H1 (cell line): Measurements from ENCODE around the gene C17orf107. TPM values are rescaled to one million over a fixed set of nuclear protein-coding genes. Genes with fewer than 3 reads are reported as not detected.

Source experiments
- CTCF ChIA-PET: fragments of 300-600 bp; sonication (Branson Sonifier 250); formaldehyde crosslinking; loops from one replicate; lab custom pipeline; 2021; ENCODE audit not compliant: partially characterized antibody; lab: Charles Lee
- POLR2A ChIA-PET: fragments of 300-600 bp; sonication (Branson Sonifier 250); formaldehyde crosslinking; loops from one replicate; lab custom pipeline; 2021; ENCODE audit warnings: inconsistent platforms; ENCODE audit not compliant: partially characterized antibody; lab: Charles Lee
- DNase-seq, 2 experiments: peaks; one replicate each; pipeline versions ENCODE4 v3.0.0 to v3.0.0-alpha.2; 2010 to 2022; ENCODE audit warnings: low spot score in 2 of 2, low read depth in 1 of 2, mixed read lengths in 1 of 2
- FAIRE-seq: peaks from 2 replicates; lab custom pipeline; 2011; peaks lifted over from hg19 to GRCh38; lab: Jason Lieb, UNC
- H2AFZ ChIP-seq: 2 replicates; pipeline ENCODE4 v1.8.1; 2012; ENCODE audit warnings: low read length, inconsistent platforms
- H2AK5ac ChIP-seq: 2 replicates; pipeline ENCODE4 v1.6.1; 2013; ENCODE audit warnings: low read depth, low read length
- H2BK120ac ChIP-seq: replicated peaks from 2 replicates; pipeline ENCODE3; 2013; ENCODE audit warnings: low read depth, low read length, inconsistent platforms
- H2BK12ac ChIP-seq: 2 replicates; pipeline ENCODE4 v1.6.1; 2013; ENCODE audit warnings: low read depth, low read length
- H2BK15ac ChIP-seq: 2 replicates; pipeline ENCODE4 v1.6.1; 2013; ENCODE audit warnings: low read length
- H2BK20ac ChIP-seq: 2 replicates; pipeline ENCODE4 v1.6.1; 2013; ENCODE audit warnings: low read length
- H2BK5ac ChIP-seq: 2 replicates; pipeline ENCODE4 v1.6.1; 2013; ENCODE audit warnings: low read depth, low read length
- H3K14ac ChIP-seq: 2 replicates; pipeline ENCODE4 v1.6.1; 2013; ENCODE audit warnings: inconsistent platforms; ENCODE audit not compliant: insufficient read length
- H3K18ac ChIP-seq: 2 replicates; pipeline ENCODE4 v1.6.1; 2013; ENCODE audit warnings: low read length; ENCODE audit errors: extremely low read depth
- H3K23ac ChIP-seq: 2 replicates; pipeline ENCODE4 v1.6.1; 2013; ENCODE audit warnings: inconsistent platforms; ENCODE audit not compliant: insufficient read length
- H3K23me2 ChIP-seq: 2 replicates; pipeline ENCODE4 v1.6.1; 2013; ENCODE audit warnings: low read depth, low read length
- H3K27ac ChIP-seq: 2 replicates; pipeline ENCODE4 v1.6.1; 2011; ENCODE audit warnings: low read depth, low read length, inconsistent platforms
- H3K27me3 ChIP-seq, 4 experiments: replicated peaks in 1 of 4; 1 replicate in 1 of 4; 2 replicates in 3 of 4; pipeline versions ENCODE4 v1.6.1 to v1.8.1; 2011 to 2013; ENCODE audit warnings: low read length in 3 of 4, mild to moderate bottlenecking in 3 of 4, inconsistent platforms in 2 of 4, mixed read lengths in 2 of 4, moderate library complexity in 1 of 4; ENCODE audit not compliant: control insufficient read depth in 3 of 4, insufficient read depth in 3 of 4; ENCODE audit errors: extremely low read depth in 1 of 4
- H3K36me3 ChIP-seq, 4 experiments: 2 replicates each; pipeline versions ENCODE4 v1.6.1 to v1.8.1; 2011 to 2013; ENCODE audit warnings: mild to moderate bottlenecking in 4 of 4, low read length in 3 of 4, moderate library complexity in 2 of 4, control low read depth in 1 of 4, inconsistent platforms in 1 of 4; ENCODE audit not compliant: insufficient read depth in 4 of 4, control insufficient read depth in 2 of 4
- H3K4ac ChIP-seq: replicated peaks from 2 replicates; pipeline ENCODE3; 2013; ENCODE audit warnings: low read length, low read depth, mixed read lengths, inconsistent platforms; ENCODE audit not compliant: insufficient read length
- H3K4me1 ChIP-seq, 4 experiments: replicated peaks in 1 of 4; 1 replicate in 1 of 4; 2 replicates in 3 of 4; pipeline versions ENCODE4 v1.6.1 to v1.8.1; 2011 to 2013; ENCODE audit warnings: low read length in 3 of 4, inconsistent platforms in 2 of 4, mixed read lengths in 1 of 4; ENCODE audit not compliant: insufficient read depth in 4 of 4, control insufficient read depth in 3 of 4
- H3K4me2 ChIP-seq, 2 experiments: 2 replicates each; pipeline versions ENCODE4 v1.6.1 to v1.8.1; 2011 to 2013; ENCODE audit warnings: low read depth in 2 of 2, low read length in 2 of 2, control low read depth in 1 of 2, inconsistent platforms in 1 of 2, mild to moderate bottlenecking in 1 of 2; ENCODE audit not compliant: insufficient read depth in 1 of 2
- H3K4me3 ChIP-seq, 4 experiments: fragments of 200-600, 300-600 bp in 1 of 4; sonication (generic), shearing (Covaris generic), sonication (Bioruptor Twin) in 1 of 4; 2 replicates each; pipeline versions ENCODE4 v1.5.1 to v1.8.1; 2011 to 2016; ENCODE audit warnings: low read length in 4 of 4, low read depth in 3 of 4, control low read depth in 2 of 4, inconsistent platforms in 2 of 4, mild to moderate bottlenecking in 2 of 4, mixed read lengths in 1 of 4, moderate library complexity in 1 of 4; ENCODE audit not compliant: insufficient read depth in 2 of 4; ENCODE audit errors: extremely low read depth in 1 of 4
- H3K56ac ChIP-seq: replicated peaks from 2 replicates; pipeline ENCODE3; 2013; ENCODE audit warnings: low read depth, mild to moderate bottlenecking, mixed read lengths, low read length, inconsistent platforms; ENCODE audit not compliant: insufficient read length
- H3K79me1 ChIP-seq: 2 replicates; pipeline ENCODE4 v1.6.1; 2013; ENCODE audit warnings: low read depth, low read length, control low read depth
- H3K79me2 ChIP-seq, 2 experiments: 2 replicates each; pipeline versions ENCODE4 v1.6.1 to v1.8.1; 2012 to 2013; ENCODE audit warnings: low read length in 2 of 2, mild to moderate bottlenecking in 2 of 2, inconsistent platforms in 1 of 2; ENCODE audit not compliant: insufficient read depth in 2 of 2, control insufficient read depth in 1 of 2
- H3K9ac ChIP-seq, 4 experiments: replicated peaks in 1 of 4; 1 replicate in 1 of 4; 2 replicates in 3 of 4; pipeline versions ENCODE4 v1.6.1 to v1.8.1; 2011 to 2013; ENCODE audit warnings: low read depth in 3 of 4, low read length in 3 of 4, control low read depth in 2 of 4, mild to moderate bottlenecking in 2 of 4, moderate library complexity in 2 of 4, inconsistent platforms in 1 of 4; ENCODE audit errors: extremely low read depth in 1 of 4
- H3K9me3 ChIP-seq, 2 experiments: 2 replicates each; pipeline versions ENCODE4 v1.6.1 to v1.8.1; 2012 to 2013; ENCODE audit warnings: mild to moderate bottlenecking in 2 of 2, moderate library complexity in 2 of 2, control low read depth in 1 of 2, inconsistent platforms in 1 of 2, low read depth in 1 of 2, low read length in 1 of 2, mixed read lengths in 1 of 2; ENCODE audit not compliant: insufficient read depth in 2 of 2
- H4K20me1 ChIP-seq, 2 experiments: replicated peaks in 1 of 2; 2 replicates each; pipeline versions ENCODE3 to v1.8.1; 2011 to 2013; ENCODE audit warnings: inconsistent platforms in 2 of 2, low read length in 2 of 2, mild to moderate bottlenecking in 1 of 2; ENCODE audit not compliant: insufficient read depth in 2 of 2, control insufficient read depth in 1 of 2
- H4K5ac ChIP-seq: 2 replicates; pipeline ENCODE4 v1.6.1; 2013; ENCODE audit warnings: low read length, low read depth, mixed read lengths, inconsistent platforms; ENCODE audit not compliant: insufficient read length
- H4K8ac ChIP-seq: 2 replicates; pipeline ENCODE4 v1.8.0; 2013; ENCODE audit warnings: mild to moderate bottlenecking, moderate library complexity, low read length, inconsistent platforms; ENCODE audit not compliant: insufficient read depth; ENCODE audit errors: extremely low read depth
- H4K91ac ChIP-seq: replicated peaks from 2 replicates; pipeline ENCODE3; 2013; ENCODE audit warnings: low read length, mixed read lengths, inconsistent platforms; ENCODE audit not compliant: insufficient read length
- JUN ChIP-seq: IDR thresholded peaks from 2 replicates; pipeline ENCODE4 v1.6.1; 2011; ENCODE audit warnings: low read depth, mild to moderate bottlenecking, improper control_type of control experiment, low read length
- JUND ChIP-seq: IDR thresholded peaks from 2 replicates; pipeline ENCODE4 v1.6.1; 2011; ENCODE audit warnings: mild to moderate bottlenecking, improper control_type of control experiment, low read length
- SIN3A ChIP-seq, 2 experiments: IDR thresholded peaks in 1 of 2; conservative IDR thresholded peaks in 1 of 2; 2 replicates each; pipeline ENCODE4 v1.6.1; 2011 to 2012; ENCODE audit warnings: low read length in 2 of 2, improper control_type of control experiment in 1 of 2, low read depth in 1 of 2, mild to moderate bottlenecking in 1 of 2
- WGBS, 2 experiments: shearing (Covaris generic) in 1 of 2; methylation state at CpG; one replicate each; pipeline versions ENCODE4 v1.1.6 to v1.1.7; 2013 to 2015; ENCODE audit warnings: low lambda C conversion rate in 2 of 2, mixed read lengths in 2 of 2, inconsistent platforms in 1 of 2, low coverage in 1 of 2, missing lambda C conversion rate in 1 of 2; ENCODE audit not compliant: insufficient replicate concordance in 2 of 2, insufficient coverage in 1 of 2, insufficient read length in 1 of 2; ENCODE audit errors: extremely low coverage in 1 of 2, missing lambda C conversion rate in 1 of 2; 5-methylcytosine and 5-hydroxymethylcytosine counted together
- polyA plus RNA-seq, 7 experiments: library from polyadenylated mRNA; depleted of rRNA in 3 of 7; stranded (reverse) in 5 of 7; unstranded in 2 of 7; fragments of >200 nt in 5 of 7; fragments of 200-250 nt in 2 of 7; gene quantifications; 1 replicate in 5 of 7; 2 replicates in 1 of 7; 4 replicates in 1 of 7; pipeline versions ENCODE4 v1.2.1 to v1.2.3, GENCODE V29; 2011 to 2013; ENCODE audit warnings: missing spikeins in 2 of 7, mixed read lengths in 2 of 7
- total RNA-seq: library from RNA; stranded (reverse); fragmentation: NEBNext Ultra II Directional; extraction: Animal tissue kit (Norgen Biotek cat#: 25700); gene quantifications from 2 replicates; pipeline ENCODE4 v1.2.1, GENCODE V29; 2021

Gene C17orf107
- total and polyA plus RNA-seq, 2 of the 8 experiments (the other 6 are each of a cell fraction or from before 2014, with no cell fraction given) = 0.39 to 0.45 TPM

DNA sequence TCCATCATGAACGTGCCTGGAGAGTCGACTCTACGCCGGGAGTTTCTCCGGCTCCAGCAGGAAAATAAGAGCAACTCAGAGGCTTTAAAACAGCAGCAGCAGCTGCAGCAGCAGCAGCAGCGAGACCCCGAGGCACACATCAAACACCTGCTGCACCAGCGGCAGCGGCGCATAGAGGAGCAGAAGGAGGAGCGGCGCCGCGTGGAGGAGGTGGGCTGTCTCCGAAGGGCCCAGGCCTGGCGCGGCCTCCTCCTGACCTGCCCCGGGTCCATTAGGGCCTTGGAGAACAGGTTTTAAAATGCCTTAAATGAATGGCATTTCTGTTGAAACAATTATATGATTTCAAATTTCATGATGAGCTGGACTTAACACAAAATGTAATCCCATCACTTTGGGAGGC is 11.8 kb upstream of the C17orf107 start:
- no peak for DNase-seq
- Histone ChIP-seq H4K20me1 (peaks cover 0 to 2% of the 10 kb centered on the region in 2 experiments), H3K36me3 (peaks cover 10 to 52% (median 32%) of the 10 kb centered on the region in 4 experiments), H3K56ac (no peak overlapping the region), H3K27ac (no peak overlapping the region), H3K9ac (no peak overlapping the region), H2BK5ac (no peak overlapping the region), H3K27me3 (no peaks in the 10 kb centered on the region), H4K5ac (no peak overlapping the region), H3K4me2 (no peak overlapping the region), H2BK12ac (no peak overlapping the region), H4K91ac (no peak overlapping the region), H3K4me3 (no peak overlapping the region), H3K9me3 (no peaks in the 10 kb centered on the region), H3K23ac (no peak overlapping the region), H2AK5ac (no peak overlapping the region), H3K14ac (no peak overlapping the region), H3K23me2 (no peaks in the 10 kb centered on the region), H2BK20ac (no peak overlapping the region), H3K4me1 (no peaks in the 10 kb centered on the region), H3K79me1 (no peaks in the 10 kb centered on the region), H3K4ac (no peak overlapping the region), H2AFZ (no peak overlapping the region), H2BK120ac (no peak overlapping the region), H3K18ac (no peak overlapping the region), H4K8ac (no peak overlapping the region), H2BK15ac (no peak overlapping the region), H3K79me2 (no peaks in the 10 kb centered on the region)
- 92% methylated on average over 18 of the region's 18 CpGs; no CpG with 5 or more reads in 1 of the 2 experiments for WGBS, 2 experiments
- POLR2A ChIA-PET = interaction anchor here (0.6 to 1.3 kb wide), 2 partner anchors 61 to 72 kb away, joined by 3 to 4 read pairs; no protein-coding TSS in a partner anchor
- FAIRE-seq = no peak
- CTCF ChIA-PET = interaction anchor here (0.8 to 5.2 kb wide), 13 partner anchors 12 to 436 kb away, joined by 3 to 24 read pairs (median 4); partner anchors contain the start of genes ARRB2, C17orf107, CHRNE and GLTPD2
- TF ChIP-seq JUND (no peak), JUN (no peak), SIN3A (conservative IDR thresholded peaks at IDR 0.05 in 1 of 2, IDR thresholded peaks at IDR 0.05 in 1 of 2; ENCODE audit: low read depth in 1 of 2, low read length in 2 of 2) (no peak)
